ENCODE data around the gene PCNA.

PCNA gene

GRCh38 chr20:5067877-5068645 is 51.7 kb downstream of the PCNA start:
- TF ChIP-seq FOXP2 (optimal IDR thresholded peaks at IDR 0.05; ENCODE audit: borderline replicate concordance, extremely low read depth, extremely low read length, insufficient read depth) (no peak), TAF1 (IDR thresholded peaks at IDR 0.05; ENCODE audit: borderline replicate concordance, insufficient read depth, low read length) (no peak), REST (IDR thresholded peaks at IDR 0.05; ENCODE audit: insufficient read depth in 1 of 2, low read depth in 2 of 2, low read length in 2 of 2) (no peak), SIN3A (IDR thresholded peaks at IDR 0.05; ENCODE audit: borderline replicate concordance, insufficient read depth, low read length) (no peak), POLR2AphosphoS5 (IDR thresholded peaks at IDR 0.05; ENCODE audit: low read depth, low read length) (no peak)

GRCh38 chr20:5065879-5066383 is 53.8 kb downstream of the PCNA start:
- TF ChIP-seq TAF1 (IDR thresholded peaks at IDR 0.05; ENCODE audit: borderline replicate concordance, insufficient read depth, low read length) (no peak), SIN3A (IDR thresholded peaks at IDR 0.05; ENCODE audit: borderline replicate concordance, insufficient read depth, low read length) (no peak), REST (IDR thresholded peaks at IDR 0.05; ENCODE audit: insufficient read depth in 1 of 2, low read depth in 2 of 2, low read length in 2 of 2) (no peak), POLR2AphosphoS5 (IDR thresholded peaks at IDR 0.05; ENCODE audit: low read depth, low read length) (no peak), FOXP2 (optimal IDR thresholded peaks at IDR 0.05; ENCODE audit: borderline replicate concordance, extremely low read depth, extremely low read length, insufficient read depth) (no peak)

- TF ChIP-seq FOXP2 (optimal IDR thresholded peaks at IDR 0.05; ENCODE audit: borderline replicate concordance, extremely low read depth, extremely low read length, insufficient read depth) = no peak
- TF ChIP-seq SIN3A (IDR thresholded peaks at IDR 0.05; ENCODE audit: borderline replicate concordance, insufficient read depth, low read length) = no peak
- TF ChIP-seq POLR2AphosphoS5 (IDR thresholded peaks at IDR 0.05; ENCODE audit: low read depth, low read length) = no peak
- TF ChIP-seq TAF1 (IDR thresholded peaks at IDR 0.05; ENCODE audit: borderline replicate concordance, insufficient read depth, low read length) = no peak
- TF ChIP-seq REST (IDR thresholded peaks at IDR 0.05; ENCODE audit: insufficient read depth in 1 of 2, low read depth in 2 of 2, low read length in 2 of 2) = no peak
Observed at GRCh38 chr20:5065166-5065878, 54.4 kb downstream of the PCNA start.

Data from PFSK-1 (cell line).